Mesodermal cell (in vitro differentiated cells): ENCODE results near the gene OR51E1.

ENCODE experiments used
- H3K27ac ChIP-seq: 2 replicates; pipeline ENCODE4 v1.7.0; 2013; ENCODE audit warnings: mild to moderate bottlenecking, low read depth, low read length, moderate library complexity; ENCODE audit not compliant: severe bottlenecking
- H3K36me3 ChIP-seq: 2 replicates; pipeline ENCODE4 v1.7.1; 2013; ENCODE audit warnings: mild to moderate bottlenecking, low read length, moderate library complexity; ENCODE audit not compliant: control insufficient read depth, insufficient read depth
- H3K4me1 ChIP-seq: one replicate; pipeline ENCODE4 v1.7.1; 2013; ENCODE audit warnings: mild to moderate bottlenecking, low read length; ENCODE audit not compliant: insufficient read depth, control insufficient read depth, poor library complexity, severe bottlenecking
- H3K4me3 ChIP-seq: 2 replicates; pipeline ENCODE4 v1.7.0; 2013; ENCODE audit warnings: low read length, control low read depth, mild to moderate bottlenecking; ENCODE audit not compliant: insufficient read depth, poor library complexity, severe bottlenecking; ENCODE audit errors: extremely low read depth
- H3K9me3 ChIP-seq: 2 replicates; pipeline ENCODE4 v1.7.1; 2013; ENCODE audit warnings: mild to moderate bottlenecking, low read length, moderate library complexity; ENCODE audit not compliant: control insufficient read depth
- WGBS, 2 experiments: methylation state at CpG; one replicate each; pipeline ENCODE4 v1.1.5; 2013; ENCODE audit warnings: missing lambda C conversion rate in 2 of 2; ENCODE audit not compliant: insufficient coverage in 2 of 2; 5-methylcytosine and 5-hydroxymethylcytosine counted together

The OR51E1 gene

GRCh38 chr11:4626207-4627099 is 17.3 kb upstream of the OR51E1 start:
- Histone ChIP-seq H3K36me3 (no peaks in the 10 kb centered on the region), H3K27ac (no peak overlapping the region), H3K4me3 (no peak overlapping the region), H3K4me1 (no peaks in the 10 kb centered on the region), H3K9me3 (no peaks in the 10 kb centered on the region)
- 55 to 62% methylated on average over 10 to 12 of the region's 15 CpGs for WGBS, 2 experiments

GRCh38 chr11:4636136-4636535 is 7.6 kb upstream of the OR51E1 start:
- no peak overlapping the region for H3K27ac ChIP-seq
- no peaks in the 10 kb centered on the region for H3K36me3 ChIP-seq
- no peaks in the 10 kb centered on the region for H3K4me1 ChIP-seq
- no peaks in the 10 kb centered on the region for H3K9me3 ChIP-seq
- WGBS, 2 experiments, result 84 to 94% methylated on average over 2 of the region's 2 CpGs
- H3K4me3 ChIP-seq, result no peak overlapping the region

GRCh38 chr11:4636962-4637661 is 6.7 kb upstream of the OR51E1 start, which contains the start of gene OR51D1:
TSS of gene OR51D1 (plus strand) at chr11:4637477. CDS start at chr11:4639791, 2,314 bp downstream.
- no peaks in the 10 kb centered on the region for H3K36me3 ChIP-seq
- WGBS, 2 experiments, result 39 to 41% methylated on average over 9 to 13 of the region's 21 CpGs
- H3K27ac ChIP-seq, result no peak within 1 kb of the TSS
- no peaks in the 10 kb centered on the region for H3K9me3 ChIP-seq
- H3K4me3 ChIP-seq, result no peak within 1 kb of the TSS
- peaks cover 5% of the 10 kb centered on the region for H3K4me1 ChIP-seq

GRCh38 chr11:4637662-4638047 is 6.1 kb upstream of the OR51E1 start:
- Histone ChIP-seq H3K9me3 (no peaks in the 10 kb centered on the region), H3K36me3 (no peaks in the 10 kb centered on the region), H3K27ac (no peak overlapping the region), H3K4me3 (no peak overlapping the region), H3K4me1 (peaks cover 5% of the 10 kb centered on the region)
- 83 to 100% methylated on average over 2 to 3 of the region's 3 CpGs for WGBS, 2 experiments

GRCh38 chr11:4639931-4640330 is 3.9 kb upstream of the OR51E1 start:
- 81 to 95% methylated on average over 5 to 6 of the region's 6 CpGs for WGBS, 2 experiments
- Histone ChIP-seq H3K27ac (no peak overlapping the region), H3K9me3 (no peaks in the 10 kb centered on the region), H3K4me1 (peaks cover 5% of the 10 kb centered on the region), H3K36me3 (no peaks in the 10 kb centered on the region), H3K4me3 (no peak overlapping the region)

- Histone ChIP-seq H3K36me3 (no peaks in the 10 kb centered on the region), H3K4me1 (peaks cover 5% of the 10 kb centered on the region), H3K27ac (no peak overlapping the region), H3K4me3 (no peak overlapping the region), H3K9me3 (no peaks in the 10 kb centered on the region)
- 95 to 96% methylated on average over 4 to 7 of the region's 7 CpGs for WGBS, 2 experiments
These were observed 2.3 kb upstream of the OR51E1 start for GRCh38 chr11:4641501-4641900.

GRCh38 chr11:4642043-4642442 is 1.7 kb upstream of the OR51E1 start:
- no peak overlapping the region for H3K4me3 ChIP-seq
- no peak overlapping the region for H3K27ac ChIP-seq
- 85 to 86% methylated on average over 4 to 7 of the region's 7 CpGs for WGBS, 2 experiments
- H3K9me3 ChIP-seq, result no peaks in the 10 kb centered on the region
- peaks cover 5% of the 10 kb centered on the region for H3K4me1 ChIP-seq
- H3K36me3 ChIP-seq, result no peaks in the 10 kb centered on the region

GRCh38 chr11:4643076-4643475 is 706 bp upstream of the OR51E1 start:
- Histone ChIP-seq H3K4me1 (peaks cover 5% of the 10 kb centered on the region), H3K9me3 (no peaks in the 10 kb centered on the region), H3K27ac (no peak overlapping the region), H3K4me3 (no peak overlapping the region), H3K36me3 (no peaks in the 10 kb centered on the region)
- WGBS, 2 experiments, result 44 to 50% methylated on average over 2 to 4 of the region's 5 CpGs

- Histone ChIP-seq H3K27ac (no peak overlapping the region), H3K9me3 (no peaks in the 10 kb centered on the region), H3K4me1 (peaks cover 5% of the 10 kb centered on the region), H3K36me3 (no peaks in the 10 kb centered on the region), H3K4me3 (no peak overlapping the region)
- 84 to 90% methylated on average over 2 to 3 of the region's 4 CpGs for WGBS, 2 experiments
These were observed 451 bp downstream of the OR51E1 start for GRCh38 chr11:4644233-4644632.

- Histone ChIP-seq H3K4me1 (peaks cover 5% of the 10 kb centered on the region), H3K27ac (no peak overlapping the region), H3K4me3 (no peak overlapping the region), H3K36me3 (no peaks in the 10 kb centered on the region), H3K9me3 (no peaks in the 10 kb centered on the region)
- WGBS, 2 experiments, result 100% methylated on average over 1 of the region's 2 CpGs
These were observed 2.2 kb downstream of the OR51E1 start for GRCh38 chr11:4645974-4646373.

- H3K36me3 ChIP-seq, result no peaks in the 10 kb centered on the region
- no peaks in the 10 kb centered on the region for H3K9me3 ChIP-seq
- no peak overlapping the region for H3K4me3 ChIP-seq
- no peak overlapping the region for H3K27ac ChIP-seq
- WGBS, 2 experiments, result 89 to 92% methylated on average over 4 of the region's 4 CpGs
- no peaks in the 10 kb centered on the region for H3K4me1 ChIP-seq
These were observed 4.0 kb downstream of the OR51E1 start for GRCh38 chr11:4647766-4648165.
